SU-DHL-6 (cell line): ENCODE results near the gene RBMS3.

ENCODE experiments used
- CTCF ChIP-seq: fragments of 200-600 bp; sonication (generic); IDR thresholded peaks from one replicate; pipeline ENCODE4 v1.5.1; 2017; ENCODE audit warnings: antibody characterized with exemption, mild to moderate bottlenecking, low read length, moderate library complexity; ENCODE audit not compliant: insufficient read depth, poor library complexity, severe bottlenecking
- EZH2phosphoT487 ChIP-seq: fragments of 200-600 bp; sonication (generic), shearing (Covaris generic); conservative IDR thresholded peaks from 2 replicates; pipeline ENCODE4 v1.6.1; 2018; ENCODE audit warnings: mild to moderate bottlenecking, antibody characterized with exemption, low read length, moderate library complexity, mixed read lengths

- TF ChIP-seq EZH2phosphoT487 (no peak), CTCF (no peak)
Observed at GRCh38 chr3:29583861-29584260, 303.0 kb downstream of the RBMS3 start.
